HG03045 (cell line): Measurements from ENCODE around the gene ORC3.
A peak's percentile ranks its signal among the peaks of the same experiment; 100 is the strongest.
"Not testable (repeated sequence)": the region's sequence is repeated elsewhere in the genome, so short reads cannot be mapped to it uniquely, and the experiment has no call there.

Source experiments
- ATAC-seq: cut with Tn5 transposase; IDR thresholded peaks from one replicate; pipeline ENCODE4 v1.9.1; 2021; ENCODE audit warnings: mild to moderate bottlenecking, moderate library complexity; ENCODE audit not compliant: unreplicated experiment

Gene ORC3

DNA sequence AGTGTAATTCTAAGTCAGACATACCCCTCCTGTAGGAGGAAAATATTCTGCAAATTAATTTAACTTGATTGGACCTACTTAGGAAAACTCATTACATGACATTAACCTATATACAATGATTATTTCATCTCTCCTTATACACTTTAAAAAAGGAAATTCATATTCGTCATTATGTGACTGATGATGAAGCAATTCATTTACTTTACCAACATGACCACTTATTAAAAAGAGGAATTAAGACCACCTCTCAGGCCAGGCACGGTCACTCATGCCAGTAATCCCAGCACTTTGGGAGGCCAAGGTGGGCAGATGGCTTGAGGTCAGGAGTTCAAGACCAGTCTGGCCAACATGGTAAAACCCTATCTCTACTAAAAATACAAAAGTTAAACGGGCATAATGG, 100.5 kb downstream of the ORC3 start:
- ATAC-seq = no peak

DNA sequence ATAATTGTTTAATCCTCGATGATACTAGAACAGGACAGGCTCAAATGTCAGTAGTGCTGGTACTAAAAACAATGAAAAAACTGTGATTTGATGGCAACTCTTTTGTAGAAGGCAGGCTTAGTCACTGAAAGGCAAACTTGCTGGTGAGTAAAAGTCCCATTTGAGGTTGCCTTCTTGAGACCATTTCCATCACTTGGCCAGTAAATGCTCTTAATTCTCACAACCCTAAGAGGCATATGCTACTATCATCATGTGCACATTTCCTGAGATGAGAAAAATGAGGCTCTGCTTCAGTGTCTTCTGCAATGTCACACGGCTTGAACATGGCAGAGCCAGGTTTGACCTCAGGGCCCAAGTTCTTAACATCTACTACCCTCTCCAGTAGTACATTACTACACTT, 102.2 kb downstream of the ORC3 start:
- ATAC-seq = no peak

DNA sequence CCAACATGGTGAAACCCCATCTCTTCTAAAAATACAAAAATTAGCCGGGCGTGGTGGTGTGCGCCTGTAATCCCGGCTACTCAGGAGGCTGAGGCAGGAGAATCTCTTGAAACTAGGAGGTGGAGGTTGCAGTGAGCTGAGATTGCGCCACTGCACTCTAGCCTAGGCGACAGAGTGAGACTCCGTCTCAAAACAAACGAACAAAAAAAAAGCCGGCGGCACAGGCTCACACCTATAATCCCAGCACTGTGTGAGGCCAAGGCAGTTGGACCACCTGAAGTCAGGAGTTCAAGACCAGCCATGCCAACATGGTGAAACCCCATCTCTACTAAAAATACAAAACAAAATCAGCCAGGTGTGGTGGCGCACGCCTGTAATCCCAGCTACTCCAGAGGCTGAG, 106.9 kb downstream of the ORC3 start:
- ATAC-seq = not testable (repeated sequence)

DNA sequence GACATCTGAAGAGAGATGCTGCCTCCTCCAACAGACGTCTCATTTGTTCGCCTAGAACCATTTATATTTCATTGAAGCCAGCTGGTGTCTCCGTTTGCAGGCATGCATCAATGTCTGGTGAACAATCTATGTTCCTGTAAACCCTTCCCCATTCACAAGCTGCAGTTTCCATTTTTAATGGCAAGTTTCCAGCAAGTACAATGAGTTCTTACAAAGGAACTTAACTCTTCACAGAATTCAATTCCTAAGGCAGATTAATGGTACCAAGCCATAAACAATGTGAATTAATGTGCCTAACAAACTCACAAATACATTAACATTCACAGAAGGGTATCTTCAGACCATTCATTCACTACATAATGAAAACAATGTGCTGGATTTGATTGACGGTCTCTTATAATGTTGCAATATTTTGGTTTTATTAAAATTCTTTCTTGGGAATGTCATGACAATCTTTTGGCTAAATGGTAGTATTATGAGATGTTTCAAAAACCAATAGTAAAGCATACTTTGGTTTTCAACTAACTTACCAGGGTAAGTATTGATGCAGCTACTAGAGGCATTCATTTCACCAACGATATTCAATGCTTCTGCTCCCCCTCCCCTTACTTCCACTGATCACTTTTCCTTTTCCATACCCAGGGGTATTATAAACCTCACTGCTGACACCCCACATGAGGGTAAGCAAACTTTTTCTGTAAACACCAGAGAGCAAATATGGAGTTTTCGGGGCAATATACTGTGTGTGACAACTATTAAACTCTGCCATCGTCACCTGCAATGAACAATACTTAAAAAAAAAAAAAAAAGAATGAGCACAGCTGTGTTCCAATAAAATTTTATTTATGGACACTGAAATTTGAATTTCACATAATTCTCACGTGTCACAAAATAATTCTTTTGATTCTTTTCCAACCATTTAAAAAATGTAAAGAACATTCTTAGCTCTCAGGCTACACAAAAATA, 107.9 kb downstream of the ORC3 start:
- ATAC-seq = no peak

DNA sequence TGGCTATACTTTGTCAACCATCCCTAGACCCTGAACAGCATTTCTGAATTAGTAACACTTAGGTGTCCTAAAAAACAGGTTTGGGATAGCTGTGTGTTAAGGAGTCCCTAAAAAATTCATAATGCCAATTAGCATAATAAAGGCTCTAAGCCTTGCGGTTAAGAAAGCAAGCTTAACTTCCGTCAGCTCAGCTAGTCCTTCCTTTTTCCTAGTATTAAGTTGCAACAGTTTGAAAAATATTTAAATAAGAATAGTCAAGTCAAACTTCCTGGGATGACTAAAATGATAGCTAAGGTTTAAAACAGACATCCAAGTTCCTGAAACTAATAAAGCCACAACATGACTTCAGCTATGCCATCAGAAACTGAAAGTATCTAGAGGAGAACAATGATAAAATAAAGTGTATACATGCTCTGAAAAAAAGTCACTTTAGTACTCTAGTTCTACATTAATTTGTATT, 108.6 kb downstream of the ORC3 start:
- ATAC-seq = no peak

DNA sequence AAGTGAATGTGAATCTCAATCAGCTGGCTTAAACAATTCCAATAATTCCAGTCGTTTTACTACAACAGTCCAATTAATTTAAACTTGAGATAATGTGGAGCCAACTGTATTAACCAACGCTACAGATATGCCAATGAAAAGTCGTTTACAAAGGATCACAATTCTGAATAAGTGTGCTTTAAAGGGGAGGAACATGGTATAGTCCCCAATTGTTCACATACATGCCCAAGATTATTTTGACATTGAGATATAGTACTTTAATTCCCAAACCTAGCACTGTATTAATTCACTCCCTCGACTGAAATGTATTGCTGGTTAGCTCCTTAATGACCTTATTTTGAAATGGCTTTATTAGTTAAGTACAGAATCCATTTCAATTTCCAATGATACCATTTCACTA, 109.6 kb downstream of the ORC3 start:
- no peak for ATAC-seq

DNA sequence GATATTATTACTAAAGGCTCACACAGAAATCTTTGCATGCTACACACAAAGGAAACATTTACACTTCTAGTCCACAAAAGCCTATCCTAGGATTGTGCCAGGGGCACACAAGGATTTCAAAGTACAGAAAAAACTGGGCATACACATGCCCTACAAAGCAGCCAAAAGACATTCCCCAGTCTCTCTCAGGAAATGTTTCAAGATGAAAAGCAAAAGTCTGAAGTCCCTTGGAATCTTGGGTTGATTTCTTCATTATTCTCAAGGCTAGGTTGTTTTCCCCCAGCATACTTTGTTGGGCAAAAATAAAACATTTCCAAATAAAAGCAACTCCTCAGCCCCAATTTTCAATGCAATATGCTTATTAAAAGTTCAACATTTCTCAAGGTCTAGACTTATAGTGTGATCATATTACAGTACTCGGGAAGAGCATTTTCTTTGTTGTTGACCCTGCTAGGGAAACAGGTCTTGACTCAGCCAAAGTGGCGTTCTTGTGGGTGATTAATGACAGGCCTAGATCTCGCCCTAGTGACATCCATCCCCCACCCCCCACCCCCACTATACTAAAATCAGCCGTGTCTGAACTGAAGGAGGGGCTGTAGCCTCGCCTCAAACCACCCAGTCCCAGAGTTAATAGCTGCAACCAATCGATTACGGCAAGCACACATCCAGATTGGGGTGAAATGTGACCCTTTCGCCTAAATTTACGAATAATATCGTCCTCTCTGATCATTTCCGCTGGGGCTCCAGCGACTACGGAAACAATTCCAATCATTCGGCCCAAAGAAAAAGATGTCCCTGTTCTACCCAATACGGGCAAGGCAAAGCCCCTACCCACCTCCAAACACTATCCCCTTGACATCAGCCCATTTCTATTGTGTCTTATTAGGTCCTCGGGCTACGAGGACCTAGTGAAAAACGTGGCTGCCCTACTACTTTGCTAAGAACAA, 110.7 kb downstream of the ORC3 start:
- no peak for ATAC-seq

DNA sequence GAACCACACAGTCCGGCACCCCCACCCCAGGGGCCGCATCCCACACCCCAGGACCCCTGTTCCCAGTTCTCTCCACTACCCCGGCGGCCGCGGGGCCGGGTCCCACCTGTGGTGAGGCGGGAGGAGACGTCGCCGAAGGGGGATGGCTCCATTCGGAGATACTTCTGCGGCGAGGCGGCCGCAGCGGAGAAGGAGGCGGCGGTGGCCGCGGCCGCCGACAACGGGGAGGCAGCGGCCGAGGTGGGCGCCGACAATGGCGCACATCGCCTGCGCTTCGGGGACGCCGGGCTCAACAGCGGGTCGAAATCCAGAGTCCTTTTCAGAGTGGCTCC, 111.4 kb downstream of the ORC3 start:
- ATAC-seq = peak; percentile 3

DNA sequence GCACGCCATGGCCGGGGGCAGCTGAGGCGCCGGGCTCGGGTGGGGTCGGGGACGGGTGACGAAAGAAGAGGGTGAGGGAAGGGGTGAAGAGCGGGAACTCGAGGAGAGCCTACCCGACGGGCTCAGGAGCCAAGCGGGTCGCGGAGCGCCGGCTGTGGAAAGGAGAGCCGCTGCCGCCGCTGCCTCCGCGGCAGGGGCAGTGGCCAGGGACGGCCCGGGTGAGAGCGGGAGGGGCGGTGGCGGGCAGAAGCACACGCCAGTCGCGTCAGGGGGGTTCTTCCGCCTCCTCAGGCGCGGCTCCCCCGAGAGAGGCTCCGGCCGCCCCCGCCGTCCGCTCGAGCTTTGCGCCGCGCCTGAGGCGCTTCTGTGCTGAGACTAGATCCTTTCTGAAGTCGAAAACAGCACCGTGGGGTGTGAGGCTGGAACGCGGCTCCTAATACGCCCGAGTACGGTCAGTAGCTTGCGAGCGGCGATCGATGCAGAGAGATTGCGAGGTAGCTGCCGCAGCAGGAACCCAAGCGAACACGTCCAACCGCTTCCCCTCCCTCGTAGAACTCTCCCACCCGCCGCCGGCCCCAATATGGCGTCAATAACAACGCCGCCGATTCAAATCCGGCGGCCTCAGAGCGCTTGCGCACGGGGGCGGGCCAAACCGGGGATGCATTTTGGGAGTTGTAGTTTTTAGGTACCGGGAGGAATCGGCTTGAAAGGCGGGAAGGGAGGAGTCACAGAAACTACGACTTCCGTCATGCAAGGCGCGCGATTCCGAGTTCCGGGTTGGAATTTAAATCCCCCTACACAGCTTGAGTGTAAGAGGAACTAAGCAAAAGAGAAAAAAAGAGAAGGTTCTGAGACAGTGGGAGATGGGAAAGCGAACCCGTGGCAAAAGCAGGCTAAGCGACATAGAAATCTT, 112.0 kb downstream of the ORC3 start, which contains the start of gene AKIRIN2:
TSS of gene AKIRIN2 (minus strand) at position 558 of the 913 bp plus-strand sequence. CDS start at position 9, 549 bp downstream.
- peak; percentile 72 for ATAC-seq

DNA sequence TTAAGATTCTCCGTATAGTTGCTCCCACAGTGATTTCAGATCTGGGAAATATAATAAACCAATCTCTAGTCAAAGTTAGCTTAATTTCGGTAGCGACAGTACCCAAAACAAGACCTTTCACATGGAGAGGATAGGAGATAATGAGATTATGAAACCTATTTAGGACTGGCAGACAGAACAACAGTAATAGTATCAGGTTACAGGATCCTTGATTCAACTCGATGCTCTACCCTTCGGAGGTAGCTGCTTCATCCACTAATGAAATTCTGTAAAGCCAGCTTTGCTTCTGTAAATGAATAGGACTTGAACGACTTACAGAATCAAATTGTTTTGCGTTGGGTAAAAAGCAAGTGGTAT, 112.6 kb downstream of the ORC3 start:
- ATAC-seq = peak; percentile 4

DNA sequence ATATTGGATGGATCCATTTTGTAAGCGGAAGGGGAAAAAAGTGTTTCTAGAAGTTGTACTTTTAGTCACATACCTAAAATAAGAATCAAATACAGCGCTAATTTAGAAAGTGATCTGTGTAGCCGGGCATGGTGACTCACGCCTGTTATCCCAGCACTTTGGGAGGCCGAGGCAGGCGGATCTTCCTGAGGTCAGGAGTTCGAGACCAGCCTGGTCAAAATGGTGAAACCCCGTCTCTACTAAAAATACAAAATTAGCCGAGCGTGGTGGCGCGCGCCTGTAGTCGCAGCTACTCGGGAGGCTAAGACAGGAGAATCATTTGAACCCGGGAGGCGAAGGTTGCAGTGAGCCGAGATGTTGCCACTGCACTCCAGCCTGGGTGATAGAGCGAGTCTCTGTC, 113.1 kb downstream of the ORC3 start:
- not testable (repeated sequence) for ATAC-seq

DNA sequence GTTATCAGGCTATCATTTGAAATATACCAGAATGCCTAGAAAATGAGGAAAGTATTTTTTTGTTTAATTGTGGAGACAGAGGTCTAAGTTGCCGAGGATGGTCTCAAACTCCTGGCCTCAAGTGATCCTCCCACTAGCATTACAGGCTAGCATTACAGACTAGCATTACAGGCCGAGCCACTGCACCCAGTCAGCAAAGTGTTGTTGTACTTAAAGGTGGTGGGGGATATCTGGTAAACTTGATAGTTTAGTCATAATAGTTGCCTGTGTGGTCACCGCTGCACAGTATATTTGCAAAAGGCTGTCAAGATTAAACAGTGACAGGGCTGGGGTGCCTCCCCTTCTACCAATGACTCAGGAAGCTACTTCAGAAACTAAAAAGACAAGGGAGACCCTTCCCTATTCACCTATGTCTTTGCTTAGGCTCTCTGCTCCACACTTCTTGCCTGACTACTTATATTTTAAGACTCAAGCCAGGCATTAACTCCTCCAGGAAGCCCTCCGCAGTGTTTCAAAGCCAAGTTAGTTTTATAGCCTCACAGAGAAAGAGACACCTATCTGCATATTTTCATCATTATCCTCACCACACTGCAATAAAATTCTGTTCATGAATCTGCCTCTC, 115.2 kb downstream of the ORC3 start:
- peak; percentile 42 for ATAC-seq

DNA sequence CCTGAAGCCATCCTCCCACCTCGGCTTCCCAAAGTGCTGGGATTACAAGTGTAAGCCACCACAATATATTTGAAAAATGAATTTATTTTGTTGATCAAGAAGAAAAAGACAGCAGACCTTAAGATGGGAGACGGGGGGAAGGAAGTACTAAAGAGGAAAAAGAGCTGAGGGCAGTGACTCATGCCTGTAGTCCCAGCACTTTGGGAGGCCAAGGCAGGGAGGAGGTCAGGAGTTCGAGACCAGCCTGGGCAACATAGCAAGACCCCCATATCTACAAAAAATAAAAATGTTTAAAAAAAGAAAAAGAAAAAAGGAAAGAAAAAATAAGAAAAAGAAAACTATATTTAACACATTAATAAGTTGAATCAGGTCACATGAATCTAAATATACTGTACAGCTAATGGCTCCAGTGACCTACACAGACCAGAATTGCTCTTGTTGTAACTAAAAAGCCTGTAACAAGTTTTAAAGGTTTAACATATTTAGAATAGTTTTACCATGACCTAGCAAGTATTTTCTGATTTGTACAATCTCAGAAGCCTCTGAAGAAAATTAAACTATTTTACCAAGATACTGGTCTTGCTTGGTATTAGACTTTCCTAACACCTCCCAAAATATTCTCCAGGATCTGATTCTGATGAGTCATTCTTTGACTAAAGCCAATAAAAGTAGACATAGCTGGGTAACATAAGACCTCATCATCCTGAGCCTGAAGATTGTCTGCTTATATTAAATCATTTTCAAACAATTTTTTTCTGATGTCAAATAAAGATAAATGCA, 116.4 kb downstream of the ORC3 start:
- ATAC-seq = no peak

DNA sequence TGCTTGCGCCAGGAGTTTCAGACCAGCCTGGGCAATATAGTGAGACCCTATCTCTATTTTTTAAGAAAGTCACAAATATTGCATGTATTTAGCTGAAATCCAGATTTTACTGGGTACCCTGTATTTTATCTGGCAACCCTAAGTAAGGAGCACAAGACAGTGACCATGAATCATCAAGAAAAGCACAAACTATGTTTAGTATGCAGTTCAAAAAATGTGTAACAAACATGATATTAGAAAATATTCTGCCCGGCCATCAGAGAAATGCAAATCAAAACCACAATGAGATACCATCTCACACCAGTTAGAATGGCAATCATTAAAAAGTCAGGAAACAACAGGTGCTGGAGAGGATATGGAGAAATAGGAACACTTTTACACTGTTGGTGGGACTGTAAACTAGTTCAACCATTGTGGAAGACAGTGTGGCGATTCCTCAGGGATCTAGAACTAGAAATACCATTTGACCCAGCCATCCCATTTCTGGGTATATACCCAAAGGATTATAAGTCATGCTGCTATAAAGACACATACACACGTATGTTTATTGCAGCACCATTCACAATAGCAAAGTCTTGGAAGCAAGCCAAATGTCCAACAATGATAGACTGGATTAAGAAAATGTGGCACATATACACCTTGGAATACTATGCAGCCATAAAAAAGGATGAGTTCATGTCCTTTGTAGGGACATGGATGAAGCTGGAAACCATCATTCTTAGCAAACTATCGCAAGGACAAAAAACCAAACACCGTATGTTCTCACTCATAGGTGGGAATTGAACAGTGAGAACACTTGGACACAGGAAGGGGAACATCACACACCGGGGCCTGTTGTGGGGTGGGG, 118.9 kb downstream of the ORC3 start:
- not testable (repeated sequence) for ATAC-seq

DNA sequence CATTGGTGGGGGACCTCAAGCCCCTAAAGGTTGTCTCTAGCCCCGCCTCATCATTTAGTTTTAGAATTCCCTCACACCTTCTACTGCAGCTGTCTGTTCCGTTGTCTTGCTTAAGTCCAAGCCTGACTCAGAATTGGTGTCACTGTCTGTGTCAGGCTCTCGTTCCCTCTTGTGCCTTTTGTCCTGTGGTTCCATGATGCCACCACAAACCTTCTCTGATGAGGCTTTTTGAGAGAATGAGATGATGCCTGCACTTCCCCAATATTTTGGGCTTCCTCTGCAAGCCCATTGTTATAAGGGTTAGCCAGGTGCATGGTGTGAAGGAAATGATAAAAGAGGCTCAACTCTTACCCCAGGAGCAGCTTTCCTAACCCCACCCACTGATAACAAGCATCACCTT, 120.2 kb downstream of the ORC3 start:
- ATAC-seq = no peak

DNA sequence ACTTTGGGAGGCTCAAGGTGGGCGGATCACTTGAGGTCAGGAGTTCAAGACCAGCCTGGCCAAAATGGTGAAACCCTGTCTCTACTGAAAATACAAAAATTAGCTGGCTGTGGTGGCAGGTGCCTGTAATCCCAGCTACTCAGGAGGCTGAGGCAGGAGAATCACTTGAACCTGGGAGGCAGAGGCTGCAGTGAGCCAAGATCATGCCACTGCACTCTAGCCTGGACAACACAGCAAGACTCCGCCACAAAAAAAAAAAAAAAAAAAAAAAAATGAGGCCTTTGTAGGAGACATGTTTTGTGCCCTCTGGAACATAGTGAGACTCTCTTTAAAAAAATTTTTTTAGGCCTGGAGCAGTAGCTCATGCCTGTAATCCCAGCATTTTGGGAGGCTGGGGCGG, 122.8 kb downstream of the ORC3 start:
- not testable (repeated sequence) for ATAC-seq

DNA sequence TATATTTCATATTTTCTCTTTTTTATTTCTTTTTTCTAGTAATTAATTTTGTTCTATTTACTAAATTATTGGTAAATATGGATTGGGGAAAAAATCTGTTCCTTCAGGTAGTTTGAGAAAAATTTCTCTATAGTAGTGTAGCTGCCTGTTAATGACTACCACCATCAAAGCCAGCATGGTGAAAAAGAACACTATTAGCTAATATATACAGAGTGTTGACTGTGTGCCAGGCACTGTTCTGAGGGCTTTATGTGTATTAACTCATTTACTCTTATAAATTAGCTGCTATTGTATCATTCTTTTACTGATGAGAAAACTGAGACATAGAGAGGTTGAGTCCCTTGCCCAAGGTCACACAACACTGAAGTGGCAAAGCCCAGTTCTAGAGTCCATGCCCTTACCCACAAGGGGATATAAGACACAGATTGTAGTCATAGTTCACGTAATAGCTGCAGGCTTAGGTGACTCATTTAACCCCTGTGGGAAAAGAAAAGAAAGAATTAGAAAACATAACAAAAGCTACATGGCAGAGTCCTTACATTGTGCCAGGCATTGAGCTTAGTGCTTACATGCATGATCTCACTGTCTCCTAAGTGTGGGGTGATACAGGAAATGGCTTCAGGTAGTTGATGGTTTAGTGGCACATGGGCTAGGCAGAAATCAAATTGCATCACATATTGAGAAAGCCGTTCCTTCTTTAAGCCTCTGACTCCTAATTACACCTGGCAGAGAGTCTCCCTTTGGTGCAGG, 124.3 kb downstream of the ORC3 start:
- peak; percentile 53 for ATAC-seq
